ENCODE data around the gene CRELD2.

Gene CRELD2

GRCh38 chr22:49967706-49968208 lies 49.3 kb downstream of the CRELD2 start:
- DNase-seq (ENCODE audit: low read depth in 2 of 2), result no peak

- DNase-seq (ENCODE audit: low read depth in 2 of 2), result no peak
Measured at GRCh38 chr22:49968313-49968830, 49.9 kb downstream of the CRELD2 start.

- no peak for DNase-seq (ENCODE audit: low read depth in 2 of 2)
Measured at GRCh38 chr22:49968831-49969661, 50.6 kb downstream of the CRELD2 start.

- DNase-seq (ENCODE audit: low read depth in 2 of 2), result no peak
Measured at GRCh38 chr22:49969751-49970527, 51.5 kb downstream of the CRELD2 start.

- peak; percentile 95 to 96 for DNase-seq (ENCODE audit: low read depth in 2 of 2)
Measured at GRCh38 chr22:49970528-49971231, 52.2 kb downstream of the CRELD2 start.

GRCh38 chr22:49971232-49972162 lies 53.1 kb downstream of the CRELD2 start:
- peak; percentile 69 to 74 for DNase-seq (ENCODE audit: low read depth in 2 of 2)

- no peak for DNase-seq (ENCODE audit: low read depth in 2 of 2)
Measured at GRCh38 chr22:49972163-49973017, 54.0 kb downstream of the CRELD2 start.

- no peak for DNase-seq (ENCODE audit: low read depth in 2 of 2)
Measured at GRCh38 chr22:49973018-49973961, 54.9 kb downstream of the CRELD2 start.

GRCh38 chr22:49975543-49976389 lies 57.3 kb downstream of the CRELD2 start:
- peak in 1 of 2 donors; percentile 50 for DNase-seq (ENCODE audit: low read depth in 2 of 2)

GRCh38 chr22:49976439-49977175 lies 58.2 kb downstream of the CRELD2 start:
- peak in 1 of 2 donors; percentile 53 for DNase-seq (ENCODE audit: low read depth in 2 of 2)

Data from activated CD4-positive, alpha-beta T cell treated with anti-CD3 and anti-CD28 coated beads for 24 hours (primary cell).